ENCODE measurements around the gene CTXN3.

The CTXN3 gene

GRCh38 chr5:127619908-127620479 lies 28.9 kb upstream of the CTXN3 start:
- H3K4me3 ChIP-seq (ENCODE audit: low read depth, low read length), result no peak overlapping the region
- DNase-seq (ENCODE audit: low read depth), result no peak
- TF ChIP-seq, protein P1, sequence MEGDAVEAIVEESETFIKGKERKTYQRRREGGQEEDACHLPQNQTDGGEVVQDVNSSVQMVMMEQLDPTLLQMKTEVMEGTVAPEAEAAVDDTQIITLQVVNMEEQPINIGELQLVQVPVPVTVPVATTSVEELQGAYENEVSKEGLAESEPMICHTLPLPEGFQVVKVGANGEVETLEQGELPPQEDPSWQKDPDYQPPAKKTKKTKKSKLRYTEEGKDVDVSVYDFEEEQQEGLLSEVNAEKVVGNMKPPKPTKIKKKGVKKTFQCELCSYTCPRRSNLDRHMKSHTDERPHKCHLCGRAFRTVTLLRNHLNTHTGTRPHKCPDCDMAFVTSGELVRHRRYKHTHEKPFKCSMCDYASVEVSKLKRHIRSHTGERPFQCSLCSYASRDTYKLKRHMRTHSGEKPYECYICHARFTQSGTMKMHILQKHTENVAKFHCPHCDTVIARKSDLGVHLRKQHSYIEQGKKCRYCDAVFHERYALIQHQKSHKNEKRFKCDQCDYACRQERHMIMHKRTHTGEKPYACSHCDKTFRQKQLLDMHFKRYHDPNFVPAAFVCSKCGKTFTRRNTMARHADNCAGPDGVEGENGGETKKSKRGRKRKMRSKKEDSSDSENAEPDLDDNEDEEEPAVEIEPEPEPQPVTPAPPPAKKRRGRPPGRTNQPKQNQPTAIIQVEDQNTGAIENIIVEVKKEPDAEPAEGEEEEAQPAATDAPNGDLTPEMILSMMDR (IDR thresholded peaks at IDR 0.05; ENCODE audit: insufficient read depth, low read depth, low read length, missing control alignments), result no peak

DNA sequence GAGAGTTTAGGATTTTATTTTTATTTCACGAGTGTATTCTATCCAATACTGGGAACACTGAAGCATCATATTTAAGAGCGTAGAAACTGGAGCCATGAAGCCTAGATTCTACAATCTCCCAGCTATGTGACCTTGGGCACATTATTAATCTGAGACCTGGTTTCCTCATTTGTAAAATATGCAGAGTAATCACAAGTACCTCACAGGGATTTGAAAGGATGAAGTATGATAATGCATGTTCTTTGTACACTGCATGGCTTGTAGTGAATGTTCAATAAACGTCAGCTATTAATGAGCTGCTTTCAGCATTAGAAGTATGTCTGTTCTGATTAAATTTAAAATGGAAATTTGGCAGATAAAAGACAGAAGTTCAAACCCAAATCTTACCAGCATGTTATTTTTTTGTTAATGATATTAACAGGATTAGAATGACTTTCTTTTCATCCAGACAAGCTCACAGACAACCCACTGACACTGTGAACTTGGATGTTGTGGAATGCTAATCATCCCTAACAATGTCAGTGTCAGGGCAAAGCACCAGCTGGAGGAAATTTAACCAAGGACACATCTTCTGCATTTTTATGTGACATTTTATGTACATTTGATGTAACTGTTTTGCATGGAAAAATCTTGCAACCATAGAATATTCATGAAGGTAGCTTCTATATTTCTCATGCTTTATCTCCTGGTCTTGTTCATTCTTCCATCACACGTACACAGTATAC lies 27.1 kb upstream of the CTXN3 start:
- DNase-seq (ENCODE audit: low read depth), result no peak
- TF ChIP-seq, protein P1 (IDR thresholded peaks at IDR 0.05; ENCODE audit: insufficient read depth, low read depth, low read length, missing control alignments), result no peak
- H3K4me3 ChIP-seq (ENCODE audit: low read depth, low read length), result no peak overlapping the region

GRCh38 chr5:127634007-127634406 lies 14.9 kb upstream of the CTXN3 start:
- no peak overlapping the region for H3K4me3 ChIP-seq (ENCODE audit: low read depth, low read length)
- DNase-seq (ENCODE audit: low read depth), result no peak
- TF ChIP-seq, protein P1 (IDR thresholded peaks at IDR 0.05; ENCODE audit: insufficient read depth, low read depth, low read length, missing control alignments), result no peak

- H3K4me3 ChIP-seq (ENCODE audit: low read depth, low read length), result no peak overlapping the region
- no peak for DNase-seq (ENCODE audit: low read depth)
- TF ChIP-seq, protein P1 (IDR thresholded peaks at IDR 0.05; ENCODE audit: insufficient read depth, low read depth, low read length, missing control alignments), result no peak
Measured at GRCh38 chr5:127639828-127640227, 9.1 kb upstream of the CTXN3 start.

DNA sequence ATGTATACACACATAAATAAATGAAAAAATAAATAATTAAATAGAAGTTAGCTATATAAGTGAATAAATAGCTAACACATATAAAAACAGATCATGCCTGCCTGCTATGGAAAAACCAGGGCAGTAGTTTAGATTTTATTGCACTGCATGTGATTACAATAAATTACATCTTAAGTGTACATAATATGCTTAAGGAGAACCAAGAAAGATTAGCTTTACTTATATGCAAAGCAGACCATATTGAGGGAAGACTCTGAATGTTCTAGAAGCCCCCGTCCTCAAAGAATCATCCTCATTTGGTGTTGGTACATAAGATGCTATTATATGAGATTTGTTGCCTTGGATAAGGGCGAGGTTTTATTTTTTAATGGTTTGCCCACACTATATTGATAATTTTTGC lies 5.9 kb upstream of the CTXN3 start:
- no peak for DNase-seq (ENCODE audit: low read depth)
- TF ChIP-seq, protein P1 (IDR thresholded peaks at IDR 0.05; ENCODE audit: insufficient read depth, low read depth, low read length, missing control alignments), result no peak
- no peak overlapping the region for H3K4me3 ChIP-seq (ENCODE audit: low read depth, low read length)

GRCh38 chr5:127643607-127644006 lies 5.3 kb upstream of the CTXN3 start:
- TF ChIP-seq, protein P1 (IDR thresholded peaks at IDR 0.05; ENCODE audit: insufficient read depth, low read depth, low read length, missing control alignments), result no peak
- DNase-seq (ENCODE audit: low read depth), result no peak
- no peak overlapping the region for H3K4me3 ChIP-seq (ENCODE audit: low read depth, low read length)

Measured in GM12865 (cell line).